ENCODE results near the gene RAI1.

RAI1 gene

DNA sequence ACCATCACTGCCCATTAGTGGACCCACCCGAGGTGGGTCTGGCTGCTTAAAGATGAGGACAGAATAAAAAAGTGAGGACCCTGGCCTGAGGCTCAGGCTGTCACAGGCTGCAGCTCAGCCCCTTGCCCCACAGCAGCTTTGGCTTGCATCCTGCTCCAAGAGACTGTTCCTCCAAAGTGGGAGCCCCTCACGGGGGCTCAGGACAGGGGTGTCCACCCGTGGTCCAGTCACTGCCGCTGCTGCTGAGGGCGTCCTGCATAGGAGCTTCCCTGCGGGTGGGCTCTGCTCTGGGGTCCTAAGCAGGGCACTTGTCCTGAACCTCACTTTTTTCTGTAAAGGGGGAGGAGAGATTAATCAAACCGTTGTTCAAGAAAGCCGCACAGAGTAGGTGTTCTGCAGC lies 107.7 kb downstream of the RAI1 start:
- DNase-seq = no peak

GRCh38 chr17:17789410-17789809 lies 108.2 kb downstream of the RAI1 start:
- no peak for DNase-seq

DNA sequence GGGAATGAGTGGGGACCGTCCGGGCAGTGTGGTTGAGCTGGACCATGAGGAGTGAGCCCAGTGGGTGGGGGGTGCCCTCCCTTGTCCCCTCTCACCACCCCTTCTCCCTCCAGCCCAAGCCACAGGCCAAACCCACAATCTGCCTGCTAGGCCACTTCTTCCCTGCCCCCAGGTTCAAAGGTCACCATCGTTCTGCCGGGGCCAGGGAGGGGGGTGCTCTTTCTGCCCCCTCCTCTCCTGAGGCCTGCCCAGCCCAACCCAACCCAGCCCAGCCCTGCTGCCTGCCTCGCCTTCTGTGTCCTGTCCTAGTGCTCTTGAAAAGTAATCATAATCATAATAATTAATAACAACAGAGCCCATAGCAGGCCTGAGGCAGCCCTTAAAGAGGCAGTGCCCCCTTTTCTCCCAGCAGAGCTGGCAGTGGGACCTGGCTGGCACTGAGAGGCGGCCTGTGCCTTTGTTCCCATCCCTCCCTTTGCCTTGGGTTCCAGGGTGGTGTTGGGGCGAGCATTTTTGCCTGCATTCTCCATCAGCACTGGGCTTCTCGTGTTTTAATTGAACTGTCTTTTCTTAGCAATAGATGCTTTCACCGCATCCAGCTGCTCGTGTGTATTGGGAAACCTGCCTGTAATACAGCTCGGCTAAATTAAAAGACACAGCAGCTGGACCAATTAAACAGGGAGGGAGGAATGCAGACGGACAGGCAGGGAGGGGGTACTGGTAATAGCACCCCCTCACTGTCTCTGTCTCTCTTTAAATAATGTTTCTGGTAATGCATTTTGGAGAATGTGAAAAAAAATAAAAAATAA lies 108.8 kb downstream of the RAI1 start:
- DNase-seq = no peak

- no peak for DNase-seq
Measured at GRCh38 chr17:17790637-17791464, 109.6 kb downstream of the RAI1 start.

- no peak for DNase-seq
Measured at GRCh38 chr17:17792037-17792550, 110.8 kb downstream of the RAI1 start.

- no peak for DNase-seq
Measured at GRCh38 chr17:17792551-17793377, 111.5 kb downstream of the RAI1 start.

- DNase-seq = no peak
Measured at GRCh38 chr17:17793378-17794214, 112.3 kb downstream of the RAI1 start.

DNA sequence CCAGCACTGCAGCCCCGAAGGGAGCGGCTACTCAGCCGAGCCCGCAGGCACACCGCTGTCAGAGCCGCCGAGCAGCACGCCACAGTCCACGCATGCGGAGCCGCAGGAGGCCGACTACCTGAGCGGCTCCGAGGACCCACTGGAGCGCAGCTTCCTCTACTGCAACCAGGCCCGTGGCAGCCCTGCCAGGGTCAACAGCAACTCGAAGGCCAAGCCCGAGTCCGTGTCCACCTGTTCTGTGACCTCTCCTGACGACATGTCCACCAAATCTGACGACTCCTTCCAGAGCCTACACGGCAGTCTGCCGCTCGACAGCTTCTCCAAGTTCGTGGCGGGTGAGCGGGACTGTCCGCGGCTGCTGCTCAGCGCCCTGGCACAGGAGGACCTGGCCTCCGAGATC lies 113.1 kb downstream of the RAI1 start:
- DNase-seq = no peak

DNA sequence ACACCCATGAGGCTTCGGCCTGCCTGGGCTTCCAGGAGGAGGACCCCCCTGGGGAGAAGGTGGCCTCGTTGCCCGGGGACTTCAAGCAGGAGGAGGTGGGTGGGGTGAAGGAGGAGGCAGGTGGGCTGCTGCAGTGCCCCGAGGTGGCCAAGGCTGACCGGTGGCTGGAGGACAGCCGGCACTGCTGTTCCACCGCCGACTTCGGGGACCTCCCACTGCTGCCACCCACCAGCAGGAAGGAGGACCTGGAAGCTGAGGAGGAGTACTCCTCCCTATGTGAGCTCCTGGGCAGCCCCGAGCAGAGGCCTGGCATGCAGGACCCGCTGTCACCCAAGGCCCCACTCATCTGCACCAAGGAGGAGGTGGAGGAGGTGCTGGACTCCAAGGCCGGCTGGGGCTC lies 114.0 kb downstream of the RAI1 start:
- no peak for DNase-seq

DNA sequence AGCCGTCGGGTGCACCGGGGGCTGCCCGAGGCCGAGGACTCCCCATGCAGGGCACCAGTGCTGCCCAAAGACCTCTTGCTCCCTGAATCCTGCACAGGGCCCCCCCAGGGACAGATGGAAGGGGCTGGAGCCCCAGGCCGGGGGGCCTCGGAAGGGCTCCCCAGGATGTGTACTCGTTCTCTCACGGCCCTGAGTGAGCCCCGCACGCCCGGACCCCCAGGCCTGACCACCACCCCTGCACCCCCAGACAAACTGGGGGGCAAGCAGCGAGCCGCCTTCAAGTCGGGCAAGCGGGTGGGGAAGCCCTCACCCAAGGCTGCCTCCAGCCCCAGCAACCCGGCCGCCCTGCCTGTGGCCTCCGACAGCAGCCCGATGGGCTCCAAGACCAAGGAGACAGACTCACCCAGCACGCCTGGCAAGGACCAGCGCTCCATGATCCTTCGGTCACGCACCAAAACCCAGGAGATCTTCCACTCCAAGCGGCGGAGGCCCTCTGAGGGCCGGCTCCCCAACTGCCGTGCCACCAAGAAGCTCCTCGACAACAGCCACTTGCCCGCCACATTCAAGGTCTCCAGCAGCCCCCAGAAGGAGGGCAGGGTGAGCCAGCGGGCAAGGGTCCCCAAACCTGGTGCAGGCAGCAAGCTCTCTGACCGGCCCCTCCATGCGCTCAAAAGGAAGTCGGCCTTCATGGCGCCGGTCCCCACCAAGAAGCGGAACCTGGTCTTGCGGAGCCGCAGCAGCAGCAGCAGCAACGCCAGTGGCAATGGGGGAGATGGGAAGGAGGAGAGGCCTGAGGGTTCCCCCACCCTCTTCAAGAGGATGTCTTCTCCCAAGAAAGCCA lies 114.9 kb downstream of the RAI1 start:
- no peak for DNase-seq

DNA sequence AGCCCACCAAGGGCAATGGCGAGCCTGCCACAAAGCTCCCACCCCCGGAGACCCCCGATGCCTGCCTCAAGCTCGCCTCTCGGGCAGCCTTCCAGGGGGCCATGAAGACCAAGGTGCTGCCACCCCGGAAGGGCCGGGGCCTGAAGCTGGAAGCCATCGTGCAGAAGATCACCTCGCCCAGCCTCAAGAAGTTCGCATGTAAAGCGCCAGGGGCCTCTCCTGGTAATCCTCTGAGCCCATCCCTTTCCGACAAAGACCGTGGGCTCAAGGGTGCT lies 115.5 kb downstream of the RAI1 start:
- no peak for DNase-seq

DNA sequence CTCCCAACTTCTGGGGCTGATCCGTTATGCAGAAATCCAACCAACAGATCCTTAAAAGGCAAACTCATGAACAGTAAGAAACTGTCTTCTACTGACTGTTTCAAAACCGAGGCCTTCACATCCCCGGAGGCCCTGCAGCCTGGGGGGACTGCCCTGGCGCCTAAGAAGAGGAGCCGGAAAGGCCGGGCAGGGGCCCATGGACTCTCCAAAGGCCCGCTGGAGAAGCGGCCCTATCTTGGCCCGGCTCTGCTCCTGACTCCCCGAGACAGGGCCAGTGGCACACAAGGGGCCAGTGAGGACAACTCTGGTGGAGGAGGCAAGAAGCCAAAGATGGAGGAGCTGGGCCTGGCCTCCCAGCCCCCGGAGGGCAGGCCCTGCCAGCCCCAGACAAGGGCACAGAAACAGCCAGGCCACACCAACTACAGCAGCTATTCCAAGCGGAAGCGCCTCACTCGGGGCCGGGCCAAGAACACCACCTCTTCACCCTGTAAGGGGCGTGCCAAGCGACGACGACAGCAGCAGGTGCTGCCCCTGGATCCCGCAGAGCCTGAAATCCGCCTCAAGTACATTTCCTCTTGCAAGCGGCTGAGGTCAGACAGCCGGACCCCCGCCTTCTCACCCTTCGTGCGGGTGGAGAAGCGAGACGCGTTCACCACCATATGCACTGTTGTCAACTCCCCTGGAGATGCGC lies 116.0 kb downstream of the RAI1 start:
- DNase-seq = no peak

DNA sequence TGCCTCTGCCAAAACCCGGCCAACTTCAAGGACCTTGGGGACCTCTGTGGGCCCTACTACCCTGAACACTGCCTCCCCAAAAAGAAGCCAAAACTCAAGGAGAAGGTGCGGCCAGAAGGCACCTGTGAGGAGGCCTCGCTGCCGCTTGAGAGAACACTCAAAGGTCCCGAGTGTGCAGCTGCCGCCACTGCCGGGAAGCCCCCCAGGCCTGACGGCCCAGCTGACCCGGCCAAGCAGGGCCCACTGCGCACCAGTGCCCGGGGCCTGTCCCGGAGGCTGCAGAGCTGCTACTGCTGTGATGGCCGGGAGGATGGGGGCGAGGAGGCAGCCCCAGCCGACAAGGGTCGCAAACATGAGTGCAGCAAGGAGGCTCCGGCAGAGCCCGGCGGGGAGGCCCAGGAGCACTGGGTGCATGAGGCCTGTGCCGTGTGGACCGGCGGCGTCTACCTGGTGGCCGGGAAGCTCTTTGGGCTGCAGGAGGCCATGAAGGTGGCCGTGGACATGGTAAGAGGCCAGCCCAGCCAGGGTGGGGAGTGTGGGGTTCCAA lies 116.8 kb downstream of the RAI1 start:
- no peak for DNase-seq

DNA sequence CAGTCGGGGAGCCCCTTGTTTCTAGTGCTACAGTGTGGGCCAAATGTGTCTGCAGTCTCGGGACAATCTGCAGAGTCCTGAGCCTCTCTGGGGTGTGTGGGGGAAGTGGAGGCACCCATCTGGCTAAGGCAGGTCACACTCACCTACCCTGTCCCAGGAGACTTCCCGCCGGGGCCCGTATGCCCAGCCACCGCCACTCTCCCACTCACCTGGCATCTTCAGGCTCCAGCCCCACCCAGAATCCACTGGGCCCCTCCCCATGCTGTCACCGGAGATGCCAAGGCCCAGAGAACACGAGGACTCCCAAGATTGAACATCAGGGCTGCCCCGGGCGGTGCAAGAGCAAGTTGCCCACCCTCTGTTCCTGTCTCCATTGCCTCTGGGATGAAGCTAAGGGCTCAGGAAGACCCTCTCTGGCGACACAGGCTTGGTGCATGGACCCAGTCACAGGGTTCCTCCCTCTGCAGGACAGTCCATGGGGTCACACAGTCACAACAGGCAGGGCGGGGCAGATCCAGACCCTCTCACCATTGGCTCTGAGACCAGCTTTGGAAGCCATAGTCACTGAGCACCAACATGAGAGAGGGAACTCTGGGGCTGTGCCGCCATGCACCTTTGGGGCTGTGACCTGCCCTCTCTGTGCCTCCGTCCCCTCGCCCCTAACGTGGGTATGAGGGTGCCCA lies 117.5 kb downstream of the RAI1 start:
- no peak for DNase-seq

DNA sequence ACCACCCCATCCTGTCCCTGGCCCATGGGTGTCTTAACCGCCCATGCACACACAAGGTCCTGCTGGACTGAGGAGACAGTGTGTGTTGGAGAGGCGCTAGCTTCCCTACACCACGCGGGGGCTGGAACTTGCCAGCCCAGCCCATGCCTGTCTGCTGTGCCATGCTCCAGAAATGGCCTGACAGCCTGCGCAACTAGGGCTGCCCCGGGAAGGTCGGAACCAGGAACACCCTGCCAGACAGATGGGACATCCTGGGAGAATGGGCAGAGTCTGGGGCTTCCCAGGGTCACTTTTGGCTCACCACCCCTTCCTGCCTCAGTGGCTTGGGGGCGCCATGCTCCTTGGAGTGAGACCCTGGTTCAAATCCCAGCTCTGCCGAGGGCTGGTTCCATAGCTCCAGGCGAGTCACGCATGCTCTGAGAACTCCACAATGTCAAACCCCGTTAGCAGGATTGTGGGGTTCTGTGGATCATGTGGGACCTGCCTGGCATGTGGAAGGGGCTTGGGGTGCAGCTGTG lies 119.3 kb downstream of the RAI1 start:
- no peak for DNase-seq

- DNase-seq = no peak
Measured at GRCh38 chr17:17801800-17802481, 120.7 kb downstream of the RAI1 start.

DNA sequence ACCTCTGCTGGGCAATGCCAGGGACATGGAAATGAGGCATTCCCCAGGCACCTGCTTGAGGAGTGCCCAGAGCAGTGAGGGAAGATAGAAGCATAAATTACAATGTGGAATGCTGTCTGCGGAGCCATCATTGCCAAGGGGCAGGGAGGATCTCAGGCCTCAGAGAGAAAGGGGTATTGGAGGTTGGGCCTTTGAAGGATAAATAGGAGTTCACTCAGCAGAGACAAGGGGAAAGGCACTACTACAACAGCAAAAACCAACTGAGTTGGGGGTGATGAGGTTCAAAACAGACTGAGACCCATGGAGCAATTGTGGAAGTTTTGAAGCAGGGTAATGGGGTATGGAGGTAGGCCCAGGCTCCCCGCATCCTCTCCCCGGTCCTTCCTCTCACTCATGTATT lies 122.7 kb downstream of the RAI1 start:
- no peak for DNase-seq

DNA sequence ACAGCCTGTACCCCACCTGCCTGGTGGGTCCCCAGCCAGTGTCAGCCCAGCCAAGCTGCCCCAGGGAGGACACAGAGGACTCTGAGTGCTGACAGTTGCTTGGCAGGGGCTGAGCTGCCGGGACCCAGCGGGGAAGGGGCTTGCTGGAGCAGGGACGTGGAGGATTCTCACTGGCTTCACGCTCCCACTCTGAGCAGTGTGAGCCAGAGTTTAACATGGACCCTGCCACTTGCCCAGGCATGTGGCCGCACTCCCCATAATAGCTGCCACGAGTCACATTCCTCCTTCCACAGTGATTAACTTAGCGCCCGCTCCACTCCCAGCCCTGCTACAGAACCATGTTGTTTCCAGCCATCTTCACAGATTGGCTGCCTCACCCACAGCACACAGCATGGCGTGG lies 124.3 kb downstream of the RAI1 start:
- no peak for DNase-seq

GRCh38 chr17:17806035-17806434 lies 124.8 kb downstream of the RAI1 start:
- no peak for DNase-seq
